GM15510 (cell line): ENCODE data around the gene MYL6.

ENCODE experiments used
- POLR2A ChIP-seq: IDR thresholded peaks from 3 replicates; pipeline ENCODE4 v1.6.1; 2011; ENCODE audit warnings: borderline replicate concordance; ENCODE audit not compliant: insufficient read length; ENCODE audit errors: extremely low read depth

MYL6 gene

GRCh38 chr12:56151672-56152131 lies 6.5 kb upstream of the MYL6 start:
- TF ChIP-seq POLR2A: no peak

GRCh38 chr12:56152132-56152755 lies 5.9 kb upstream of the MYL6 start, which contains the start of gene MYL6B:
Gene MYL6B, plus strand, starts transcription at chr12:56152587. Its CDS starts 1,332 bp downstream, at chr12:56153919.
- peak; percentile 80 for TF ChIP-seq POLR2A

- no peak for TF ChIP-seq POLR2A
Measured at GRCh38 chr12:56152756-56153677, 5.1 kb upstream of the MYL6 start.

GRCh38 chr12:56153678-56154065 lies 4.5 kb upstream of the MYL6 start:
- TF ChIP-seq POLR2A: no peak

GRCh38 chr12:56154246-56154771 lies 3.9 kb upstream of the MYL6 start:
- TF ChIP-seq POLR2A: no peak

GRCh38 chr12:56154818-56155217 lies 3.3 kb upstream of the MYL6 start:
- no peak for TF ChIP-seq POLR2A

- no peak for TF ChIP-seq POLR2A
Measured at GRCh38 chr12:56155256-56155845, 2.8 kb upstream of the MYL6 start.

- TF ChIP-seq POLR2A: peak; percentile 31
Measured at GRCh38 chr12:56157201-56158028, 744 bp upstream of the MYL6 start.

GRCh38 chr12:56158926-56159461 lies 835 bp downstream of the MYL6 start:
- no peak for TF ChIP-seq POLR2A

- TF ChIP-seq POLR2A: no peak
Measured at GRCh38 chr12:56159482-56160192, 1.5 kb downstream of the MYL6 start.

GRCh38 chr12:56160193-56160763 lies 2.1 kb downstream of the MYL6 start:
- peak; percentile 36 for TF ChIP-seq POLR2A

GRCh38 chr12:56160894-56161689 lies 2.9 kb downstream of the MYL6 start:
- no peak for TF ChIP-seq POLR2A
